Stimulated activated CD8-positive, alpha-beta memory T cell treated with anti-CD3 and anti-CD28 coated beads, Interleukin-2, amount 100 ng/mL, for 1 hour (primary cell): ENCODE data around the gene PADI1.
"Not testable (repeated sequence)": the region's sequence is repeated elsewhere in the genome, so short reads cannot be mapped to it uniquely, and the experiment has no call there.

Experiments
- DNase-seq, 2 donors: peaks; one replicate each; pipeline ENCODE4 v3.0.0-alpha.2; 2020; ENCODE audit warnings: low read depth in 2 of 2

PADI1 gene

DNA sequence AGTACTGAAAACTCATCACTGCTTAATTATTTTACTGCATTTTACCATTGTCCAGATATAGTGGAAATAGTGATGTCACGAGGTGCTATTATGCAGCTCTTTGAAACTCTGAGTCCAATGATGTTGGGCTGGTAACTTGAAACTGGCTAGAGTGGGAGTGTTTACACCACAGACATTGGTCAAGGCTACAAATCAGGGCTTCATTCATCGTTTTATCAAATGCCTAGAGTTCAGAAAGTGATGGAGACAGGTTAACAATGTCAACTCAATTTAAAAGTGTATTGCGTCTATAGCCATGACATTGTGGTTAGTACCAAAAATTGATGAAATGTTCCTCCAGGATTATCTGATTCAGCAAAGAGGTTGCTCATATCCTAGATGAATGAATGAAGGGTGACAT lies 12.7 kb downstream of the PADI1 start:
- no peak for DNase-seq

- DNase-seq = no peak
Measured at GRCh38 chr1:17218939-17219338, 14.0 kb downstream of the PADI1 start.

- no peak for DNase-seq
Measured at GRCh38 chr1:17220287-17220686, 15.4 kb downstream of the PADI1 start.

- no peak for DNase-seq
Measured at GRCh38 chr1:17222557-17222956, 17.6 kb downstream of the PADI1 start.

GRCh38 chr1:17224434-17224833 lies 19.5 kb downstream of the PADI1 start:
- DNase-seq = no peak

DNA sequence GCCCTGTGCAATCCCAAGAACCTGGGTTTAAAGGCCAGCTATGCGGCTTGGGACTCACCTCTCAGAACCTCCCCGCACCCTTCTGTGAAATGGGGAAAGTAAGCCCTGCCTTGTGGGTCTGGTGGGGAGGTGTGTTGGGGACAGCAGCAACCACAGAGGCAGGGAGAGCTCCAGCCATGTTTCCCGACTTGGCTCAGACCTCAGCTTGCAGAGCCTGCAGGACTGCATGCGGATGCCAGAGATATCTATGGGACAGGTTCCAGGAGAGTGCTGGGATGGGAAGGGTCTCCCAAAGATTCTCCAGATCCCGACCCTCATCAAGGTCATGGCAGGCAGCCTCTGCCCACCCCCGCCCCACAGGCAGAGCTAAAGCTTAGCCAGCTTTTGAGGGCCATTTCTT lies 20.2 kb downstream of the PADI1 start:
- DNase-seq = no peak

GRCh38 chr1:17227358-17227915 lies 22.5 kb downstream of the PADI1 start:
- no peak for DNase-seq

DNA sequence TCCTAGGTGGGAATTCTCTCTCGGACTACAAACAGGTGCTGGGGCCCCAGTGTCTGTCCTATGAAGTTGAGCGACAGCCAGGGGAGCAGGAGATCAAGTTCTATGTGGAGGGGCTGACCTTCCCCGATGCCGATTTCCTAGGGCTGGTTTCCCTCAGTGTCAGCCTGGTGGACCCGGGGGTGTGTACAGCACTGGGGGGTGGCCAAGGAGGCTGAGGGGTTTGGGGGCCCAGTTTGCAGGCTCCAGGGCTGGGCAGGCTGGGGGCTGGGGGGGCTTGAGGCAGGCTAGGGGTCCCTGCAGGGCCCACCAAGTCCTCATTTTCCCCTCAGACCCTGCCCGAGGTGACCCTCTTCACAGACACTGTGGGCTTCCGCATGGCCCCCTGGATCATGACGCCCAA lies 23.7 kb downstream of the PADI1 start:
- DNase-seq = no peak

GRCh38 chr1:17229379-17229778 lies 24.5 kb downstream of the PADI1 start:
- DNase-seq = no peak

DNA sequence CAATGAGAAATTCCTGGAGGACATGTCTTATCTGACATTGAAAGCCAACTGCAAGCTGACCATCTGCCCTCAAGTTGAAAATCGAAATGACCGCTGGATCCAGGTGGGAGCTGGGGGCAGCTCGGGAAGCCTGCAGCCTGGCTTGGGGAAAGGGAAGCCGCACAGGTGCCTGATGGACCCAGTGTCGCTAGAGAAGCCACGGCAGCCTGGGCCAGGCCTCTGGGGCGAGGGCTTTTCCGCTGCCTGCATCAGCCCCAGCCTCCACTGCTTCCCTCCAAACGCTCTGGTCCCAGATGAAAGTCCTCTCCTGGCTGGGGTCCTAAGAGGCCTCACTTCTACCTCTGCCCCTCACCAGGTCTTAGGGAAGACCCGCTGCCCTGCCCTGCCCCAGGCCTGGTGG lies 25.2 kb downstream of the PADI1 start:
- no peak for DNase-seq

- no peak for DNase-seq
Measured at GRCh38 chr1:17230671-17231310, 25.9 kb downstream of the PADI1 start.

- no peak for DNase-seq
Measured at GRCh38 chr1:17232759-17233661, 28.1 kb downstream of the PADI1 start.

- DNase-seq = no peak
Measured at GRCh38 chr1:17233675-17234320, 28.9 kb downstream of the PADI1 start.

GRCh38 chr1:17234405-17234804 lies 29.5 kb downstream of the PADI1 start:
- no peak for DNase-seq

DNA sequence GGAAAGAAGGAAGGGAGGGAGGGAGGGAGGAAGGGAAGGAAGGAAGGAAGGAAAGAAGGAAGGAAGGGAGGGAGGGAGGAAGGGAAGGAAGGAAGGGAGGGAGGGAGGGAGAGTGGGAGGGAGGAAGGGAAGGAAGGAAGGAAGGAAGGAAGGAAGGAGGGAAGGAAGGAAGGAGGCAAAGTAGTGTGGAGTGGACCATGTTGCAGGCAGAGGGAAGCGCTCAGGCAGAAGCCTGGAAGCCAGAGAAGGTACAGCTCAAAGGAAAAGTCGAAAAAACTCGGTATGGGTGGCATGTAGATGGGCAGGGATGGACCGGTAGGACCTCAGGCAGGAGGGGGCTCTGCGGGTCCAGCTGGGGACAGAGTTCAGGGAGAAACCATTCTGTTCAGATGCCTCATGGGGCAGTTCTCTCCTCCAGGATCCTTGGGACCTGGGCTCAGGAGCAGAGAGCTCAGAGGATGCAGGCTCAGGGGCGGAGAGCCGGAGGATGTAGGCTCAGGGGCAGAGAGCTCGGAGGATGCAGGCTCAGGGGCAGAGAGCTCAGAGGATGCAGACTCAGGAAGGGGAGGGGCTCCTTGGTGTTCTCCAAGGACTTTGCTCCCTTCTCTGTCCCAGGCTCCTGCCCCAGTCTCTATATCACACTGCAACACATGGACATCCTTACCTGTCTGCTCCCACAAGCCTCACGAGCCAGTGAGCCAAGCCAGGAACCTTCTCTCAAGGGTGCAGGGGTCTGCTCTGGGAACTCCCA lies 30.4 kb downstream of the PADI1 start:
- no peak for DNase-seq

- DNase-seq = peak; percentile 79 to 81
Measured at GRCh38 chr1:17236779-17237560, 32.0 kb downstream of the PADI1 start.

GRCh38 chr1:17237561-17237903 lies 32.6 kb downstream of the PADI1 start:
- no peak for DNase-seq

GRCh38 chr1:17239420-17239819 lies 34.5 kb downstream of the PADI1 start:
- DNase-seq = no peak

DNA sequence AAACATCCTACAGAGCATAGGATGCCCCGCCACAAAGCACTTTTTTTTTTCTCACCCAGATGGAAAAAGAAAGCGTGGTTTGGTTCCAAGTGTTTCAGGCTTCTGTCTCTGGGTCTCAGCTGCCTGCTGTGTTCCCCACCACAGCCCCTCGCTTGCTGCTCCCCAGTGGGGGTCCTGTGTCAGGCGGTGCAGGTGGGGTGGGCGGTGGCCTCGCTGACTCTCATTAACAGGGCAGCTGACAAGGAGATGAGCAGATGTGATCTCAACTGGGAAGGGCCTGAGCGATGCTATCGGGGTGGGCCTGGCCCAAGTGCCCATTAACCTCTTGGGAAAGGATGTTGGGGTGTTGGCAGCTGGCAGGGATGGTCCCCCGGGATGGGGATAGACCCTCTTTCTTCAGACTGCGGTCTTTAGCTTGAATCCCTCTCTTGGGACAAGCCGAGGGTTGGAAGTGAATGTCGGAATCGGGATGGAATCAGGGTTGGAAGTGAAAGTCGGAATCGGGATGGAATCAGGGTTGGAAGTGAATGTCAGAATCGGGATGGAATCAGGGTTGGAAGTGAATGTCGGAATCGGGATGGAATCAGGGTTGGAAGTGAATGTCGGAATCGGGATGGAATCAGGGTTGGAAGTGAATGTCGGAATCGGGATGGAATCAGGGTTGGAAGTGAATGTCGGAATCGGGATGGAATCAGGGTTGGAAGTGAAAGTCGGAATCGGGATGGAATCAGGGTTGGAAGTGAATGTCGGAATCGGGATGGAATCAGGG lies 36.3 kb downstream of the PADI1 start:
- DNase-seq = not testable (repeated sequence)

- DNase-seq = not testable (repeated sequence)
Measured at GRCh38 chr1:17241780-17242074, 36.8 kb downstream of the PADI1 start.
